Neural progenitor cell (in vitro differentiated cells): ENCODE data around the gene ACD. TPM values are rescaled to one million over a fixed set of nuclear protein-coding genes. Genes with fewer than 3 reads are reported as not detected.

Source experiments
- DNase-seq: peaks from one replicate; pipeline ENCODE4 v3.0.0-alpha.2; 2016; ENCODE audit warnings: low spot score
- H2AFZ ChIP-seq: fragments of 200-600 bp; sonication (generic); replicated peaks from 2 replicates; pipeline ENCODE4 v1.6.1; 2016; ENCODE audit warnings: antibody characterized with exemption
- H3F3A ChIP-seq: fragments of 200-600 bp; sonication (generic); 2 replicates; pipeline ENCODE4 v1.6.1; 2016; ENCODE audit warnings: antibody characterized with exemption, low read depth
- H3K27ac ChIP-seq: fragments of 200-600 bp; sonication (generic); 2 replicates; pipeline ENCODE4 v1.5.1; 2016; ENCODE audit warnings: mild to moderate bottlenecking
- H3K27me3 ChIP-seq: fragments of 200-600 bp; sonication (generic); 2 replicates; pipeline ENCODE4 v1.6.1; 2016; ENCODE audit warnings: mild to moderate bottlenecking, moderate library complexity
- H3K36me3 ChIP-seq: fragments of 200-600 bp; sonication (generic); 2 replicates; pipeline ENCODE4 v1.5.1; 2016
- H3K4me1 ChIP-seq: fragments of 200-600 bp; sonication (generic); 2 replicates; pipeline ENCODE4 v1.6.1; 2016; ENCODE audit warnings: mixed run types
- H3K4me2 ChIP-seq: fragments of 200-600 bp; sonication (generic); 2 replicates; pipeline ENCODE4 v1.6.1; 2016
- H3K4me3 ChIP-seq: fragments of 200-600 bp; sonication (generic); 2 replicates; pipeline ENCODE4 v1.5.1; 2016
- H3K79me2 ChIP-seq: fragments of 200-600 bp; sonication (generic); 2 replicates; pipeline ENCODE4 v1.6.1; 2016; ENCODE audit warnings: low read depth
- H3K9ac ChIP-seq: fragments of 200-600 bp; sonication (generic); 2 replicates; pipeline ENCODE4 v1.6.1; 2016
- H3K9me3 ChIP-seq: fragments of 200-600 bp; sonication (generic); 2 replicates; pipeline ENCODE4 v1.5.1; 2016; ENCODE audit warnings: low read depth
- H4K20me1 ChIP-seq: fragments of 200-600 bp; sonication (generic); 2 replicates; pipeline ENCODE4 v1.6.1; 2016; ENCODE audit warnings: low read depth
- H3K27ac Mint-ChIP-seq: 3 replicates; pipeline ENCODE4 v1.8.0; 2021; ENCODE audit warnings: mixed read lengths
- H3K27me3 Mint-ChIP-seq: 2 replicates; pipeline ENCODE4 v1.8.0; 2022; ENCODE audit warnings: low read depth, mild to moderate bottlenecking, inconsistent platforms, moderate library complexity, mixed read lengths; ENCODE audit not compliant: insufficient read depth
- H3K36me3 Mint-ChIP-seq: 3 replicates; pipeline ENCODE4 v1.8.0; 2021; ENCODE audit warnings: mixed read lengths
- H3K4me1 Mint-ChIP-seq: 3 replicates; pipeline ENCODE4 v1.8.0; 2021; ENCODE audit warnings: mixed read lengths
- H3K4me3 Mint-ChIP-seq: 3 replicates; pipeline ENCODE4 v1.8.0; 2021; ENCODE audit warnings: mild to moderate bottlenecking, moderate library complexity, mixed read lengths
- H3K9me3 Mint-ChIP-seq: 3 replicates; pipeline ENCODE4 v1.8.0; 2020; ENCODE audit warnings: mixed read lengths
- CTCF ChIP-seq: fragments of 200-600 bp; sonication (generic); IDR thresholded peaks from 2 replicates; pipeline ENCODE4 v1.5.1; 2017; ENCODE audit warnings: antibody characterized with exemption, mild to moderate bottlenecking
- EZH2 ChIP-seq: fragments of 200-600 bp; sonication (generic); IDR thresholded peaks from 2 replicates; pipeline ENCODE4 v1.6.1; 2017; ENCODE audit warnings: antibody characterized with exemption, mild to moderate bottlenecking, moderate library complexity
- EZH2phosphoT487 ChIP-seq: fragments of 200-600 bp; sonication (generic); IDR thresholded peaks from 2 replicates; pipeline ENCODE4 v1.6.1; 2017; ENCODE audit warnings: antibody characterized with exemption
- total RNA-seq: library from RNA; depleted of rRNA; stranded (reverse); fragments of >200 nt; gene quantifications from 2 replicates; pipeline ENCODE4 v1.2.3, GENCODE V29; 2015; ENCODE audit warnings: low replicate concordance

Gene ACD
- total RNA-seq, result 11.5 and 31.7 TPM in 2 replicates

DNA sequence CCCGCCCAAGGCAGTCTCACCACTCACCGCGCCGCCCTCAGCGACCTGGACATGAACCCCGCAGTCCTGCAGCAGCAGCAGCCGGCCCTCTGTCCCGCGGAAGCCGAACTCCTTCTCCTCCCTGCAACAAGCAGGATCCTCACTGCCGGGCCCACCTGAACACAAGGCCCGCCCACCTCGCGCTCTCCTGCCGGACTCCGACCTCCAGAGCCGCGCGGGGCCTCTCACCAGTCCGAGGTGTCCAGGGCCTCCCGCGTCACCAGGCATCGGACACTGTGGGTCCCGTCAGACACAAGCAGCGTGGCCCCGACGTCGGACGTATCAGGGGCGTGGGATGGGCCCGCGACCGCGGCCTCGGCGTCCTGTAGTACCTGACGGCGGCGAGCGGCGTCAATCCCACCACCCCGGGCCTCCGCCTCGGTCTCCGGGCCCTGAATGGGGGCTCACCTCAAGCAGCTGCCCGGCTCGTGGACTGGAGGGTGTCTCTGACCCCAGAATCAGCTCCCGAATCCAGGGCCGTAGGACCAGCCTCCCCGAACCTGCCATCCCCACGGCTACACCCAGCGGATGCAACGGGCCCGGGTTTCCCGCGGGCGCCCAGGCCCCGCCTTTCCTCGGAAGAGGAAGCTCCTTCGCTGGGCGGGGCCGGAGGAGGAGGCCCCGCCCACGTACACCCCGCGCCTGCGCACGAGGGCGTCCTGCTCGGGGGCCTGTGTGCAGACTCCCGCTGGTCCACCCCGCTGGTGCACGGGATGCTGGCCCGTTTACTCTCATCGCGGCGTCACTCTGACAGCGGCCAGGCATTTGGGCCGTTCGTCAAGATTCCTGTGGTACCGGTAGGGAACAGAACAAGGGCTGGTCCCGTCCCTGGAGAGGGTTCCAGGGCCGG, at the start of gene ACD:
Gene ACD, minus strand, starts transcription at position 586 of the 889 bp plus-strand sequence. Its CDS starts 40 bp downstream, at position 546.
- peaks cover 8% of the 10 kb centered on the region for H3K36me3 Mint-ChIP-seq

DNA sequence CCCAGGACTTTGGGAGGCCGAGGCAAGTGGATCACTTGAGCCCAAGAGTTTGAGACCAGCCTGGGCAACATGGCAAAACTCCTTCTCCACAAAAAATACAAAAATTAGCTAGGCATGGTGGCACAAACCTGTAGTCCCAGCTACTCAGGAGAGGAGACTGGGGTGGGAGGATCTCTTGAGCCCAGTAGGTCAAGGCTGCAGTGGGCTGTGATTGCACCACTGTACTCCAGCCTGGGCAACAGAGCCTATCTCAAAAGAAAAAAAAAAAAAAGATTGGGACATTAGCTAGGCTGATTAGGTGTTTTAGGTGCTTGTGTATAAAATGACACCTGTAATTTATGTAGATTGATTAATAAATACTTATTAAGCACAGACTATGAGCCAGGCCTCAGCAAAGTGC, 49.0 kb upstream of the ACD start:
- no peaks in the 10 kb centered on the region for H3K36me3 ChIP-seq
- H3K9ac ChIP-seq, result no peak overlapping the region
- H2AFZ ChIP-seq, result no peak overlapping the region
- TF ChIP-seq EZH2 (no peak), CTCF (no peak)
- H3K27ac Mint-ChIP-seq, result no peak overlapping the region
- no peaks in the 10 kb centered on the region for H3K27me3 Mint-ChIP-seq
- H3K27me3 ChIP-seq, result no peaks in the 10 kb centered on the region
- no peaks in the 10 kb centered on the region for H3K9me3 ChIP-seq
- no peak overlapping the region for H3K27ac ChIP-seq
- H3K4me1 Mint-ChIP-seq, result peaks cover 3% of the 10 kb centered on the region
- no peak for DNase-seq
- H3K4me3 Mint-ChIP-seq, result no peak overlapping the region
- H4K20me1 ChIP-seq, result peaks cover 30% of the 10 kb centered on the region
- H3K79me2 ChIP-seq, result peaks cover 70% of the 10 kb centered on the region
- no peaks in the 10 kb centered on the region for H3K4me1 ChIP-seq
- H3F3A ChIP-seq, result no peaks in the 10 kb centered on the region
- no peak overlapping the region for H3K4me2 ChIP-seq
- H3K9me3 Mint-ChIP-seq, result no peaks in the 10 kb centered on the region
- H3K36me3 Mint-ChIP-seq, result peaks cover 19% of the 10 kb centered on the region
- H3K4me3 ChIP-seq, result no peak overlapping the region

More for the DNA sequence above, at the start of gene ACD:
- peaks cover 21% of the 10 kb centered on the region for H3F3A ChIP-seq
- H3K27me3 ChIP-seq, result peaks cover 7% of the 10 kb centered on the region
- Mint-ChIP-seq H3K27me3 (peaks cover 10% of the 10 kb centered on the region), H3K4me1 (peaks cover 15% of the 10 kb centered on the region), H3K4me3 (peak within 1 kb of the TSS; percentile 94), H3K9me3 (no peaks in the 10 kb centered on the region), H3K27ac (no peak within 1 kb of the TSS)
- H3K9ac ChIP-seq, result peak within 1 kb of the TSS; percentile 54
- peaks cover 8% of the 10 kb centered on the region for H3K4me1 ChIP-seq
- peak within 1 kb of the TSS; percentile 92 for H2AFZ ChIP-seq
- TF ChIP-seq EZH2phosphoT487 (no peak), EZH2 (no peak), CTCF (no peak)
- H3K36me3 ChIP-seq, result no peaks in the 10 kb centered on the region
- H3K27ac ChIP-seq, result peak within 1 kb of the TSS; percentile 66
- H3K4me2 ChIP-seq, result peak within 1 kb of the TSS; percentile 79
- peaks cover 8% of the 10 kb centered on the region for H3K79me2 ChIP-seq
- peak; percentile 95 for DNase-seq
- H4K20me1 ChIP-seq, result peaks cover 68% of the 10 kb centered on the region
- no peaks in the 10 kb centered on the region for H3K9me3 ChIP-seq
- H3K4me3 ChIP-seq, result peak within 1 kb of the TSS; percentile 77

GRCh38 chr16:67708368-67708771, 48.3 kb upstream of the ACD start:
- no peaks in the 10 kb centered on the region for H3K27me3 ChIP-seq
- no peaks in the 10 kb centered on the region for H3K9me3 Mint-ChIP-seq
- H3K4me2 ChIP-seq, result no peak overlapping the region
- H3K4me1 ChIP-seq, result no peaks in the 10 kb centered on the region
- no peaks in the 10 kb centered on the region for H3K4me1 Mint-ChIP-seq
- H4K20me1 ChIP-seq, result peaks cover 30% of the 10 kb centered on the region
- H2AFZ ChIP-seq, result no peak overlapping the region
- H3K9me3 ChIP-seq, result no peaks in the 10 kb centered on the region
- no peaks in the 10 kb centered on the region for H3F3A ChIP-seq
- H3K79me2 ChIP-seq, result peaks cover 70% of the 10 kb centered on the region
- no peak overlapping the region for H3K9ac ChIP-seq
- no peaks in the 10 kb centered on the region for H3K36me3 ChIP-seq
- no peak overlapping the region for H3K4me3 Mint-ChIP-seq
- H3K27ac ChIP-seq, result no peak overlapping the region
- H3K27ac Mint-ChIP-seq, result no peak overlapping the region
- no peaks in the 10 kb centered on the region for H3K27me3 Mint-ChIP-seq
- DNase-seq, result no peak
- peaks cover 17% of the 10 kb centered on the region for H3K36me3 Mint-ChIP-seq
- no peak for TF ChIP-seq CTCF
- TF ChIP-seq EZH2phosphoT487, result no peak
- no peak for TF ChIP-seq EZH2
- H3K4me3 ChIP-seq, result no peak overlapping the region
